ENCODE measurements around the gene ARHGEF26. TPM values are rescaled to one million over a fixed set of nuclear protein-coding genes. Genes with fewer than 3 reads are reported as not detected.

Gene ARHGEF26
- total and polyA plus RNA-seq, 7 donors, result 2.3 to 125 (median 48.4) TPM

DNA sequence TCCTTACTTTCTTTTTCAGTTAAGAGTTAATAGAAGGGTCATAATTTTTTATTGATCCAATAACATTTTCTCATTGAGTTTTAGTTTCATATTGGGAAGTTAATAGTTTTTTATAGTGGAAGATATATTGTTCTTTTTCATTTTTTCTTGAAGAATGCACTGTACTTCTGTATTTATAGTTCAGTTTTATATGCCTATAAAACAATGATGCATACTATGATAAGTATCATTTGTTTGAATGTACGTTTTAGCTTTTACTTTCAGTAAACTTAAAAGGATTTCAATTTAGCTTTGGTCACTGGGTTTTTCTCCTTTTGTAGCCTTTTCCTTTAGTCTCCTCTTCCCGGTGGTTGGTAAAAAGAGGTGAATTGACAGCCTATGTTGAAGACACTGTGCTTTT, 104.3 kb downstream of the ARHGEF26 start:
- Histone ChIP-seq H3K4me1 (peaks cover 0 to 69% (median 39%) of the 10 kb centered on the region in 4 donors), H3K9me3 (no peaks in the 10 kb centered on the region), H3K36me3 (peaks cover 0 to 22% (median 0%) of the 10 kb centered on the region in 4 donors), H3K27me3 (no peaks in the 10 kb centered on the region), H3K27ac (peak overlapping the region in 3 of 4 donors; percentile 11 to 66 (median 35)), H3K4me3 (no peak overlapping the region)
- DNase-seq, result no peak
- intact Hi-C loops (cut with DNase I), result no loop called here
- WGBS, 2 donors, result 19 to 63% methylated on average over 2 of the region's 2 CpGs
- TF ChIP-seq CTCF (IDR thresholded peaks at IDR 0.05), result no peak
- TF ChIP-seq POLR2AphosphoS5 (IDR thresholded peaks at IDR 0.05), result no peak
- TF ChIP-seq EP300 (IDR thresholded peaks at IDR 0.05), result no peak
- TF ChIP-seq POLR2A (IDR thresholded peaks at IDR 0.05), result no peak

GRCh38 chr3:154227531-154227930, 106.3 kb downstream of the ARHGEF26 start:
- Histone ChIP-seq H3K4me3 (no peak overlapping the region), H3K27me3 (no peaks in the 10 kb centered on the region), H3K4me1 (peaks cover 0 to 65% (median 39%) of the 10 kb centered on the region in 4 donors), H3K27ac (peak overlapping the region in 2 of 4 donors; percentile 11 to 72), H3K9me3 (no peaks in the 10 kb centered on the region), H3K36me3 (peaks cover 0 to 9% (median 0%) of the 10 kb centered on the region in 4 donors)
- TF ChIP-seq EP300 (IDR thresholded peaks at IDR 0.05) (no peak), POLR2A (IDR thresholded peaks at IDR 0.05) (no peak), CTCF (IDR thresholded peaks at IDR 0.05) (no peak), POLR2AphosphoS5 (IDR thresholded peaks at IDR 0.05) (no peak)
- no peak for DNase-seq
- intact Hi-C loops (cut with DNase I), result no loop called here
- WGBS, 2 donors, result 86 to 90% methylated on average over 3 of the region's 3 CpGs

DNA sequence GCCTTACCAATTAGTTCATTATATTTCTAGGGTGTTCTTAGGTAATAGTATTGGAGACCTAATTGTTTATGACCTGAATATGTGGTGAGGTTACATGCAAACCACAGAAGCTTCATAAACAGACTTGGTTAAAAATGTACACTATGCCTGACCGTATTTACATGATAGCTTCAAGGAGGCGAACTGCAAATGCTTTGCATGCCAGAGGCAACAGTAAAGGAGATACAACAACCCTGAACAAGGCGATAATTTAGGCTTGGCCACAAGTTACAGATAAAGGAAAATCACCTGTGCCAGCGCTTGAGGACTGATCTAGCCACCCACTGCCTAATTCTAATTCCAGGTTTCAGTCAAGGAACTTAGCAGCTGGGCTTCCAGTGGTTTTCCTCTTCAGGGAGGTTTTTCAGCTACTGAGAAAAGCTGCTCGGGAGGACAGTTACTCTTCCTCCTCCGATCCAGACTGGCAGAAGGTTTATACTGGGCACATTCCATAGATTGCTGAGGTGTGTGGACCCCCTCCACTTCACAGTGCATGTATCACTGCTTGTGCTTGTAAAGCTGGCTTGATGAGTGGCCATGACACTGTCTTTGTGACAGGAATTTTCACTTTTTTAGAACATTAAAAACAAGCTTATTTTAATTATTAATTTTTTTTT, 107.5 kb downstream of the ARHGEF26 start:
- TF ChIP-seq CTCF (IDR thresholded peaks at IDR 0.05) (no peak), POLR2A (IDR thresholded peaks at IDR 0.05) (no peak), EP300 (IDR thresholded peaks at IDR 0.05) (no peak), POLR2AphosphoS5 (IDR thresholded peaks at IDR 0.05) (no peak)
- Histone ChIP-seq H3K4me1 (peaks cover 0 to 56% (median 39%) of the 10 kb centered on the region in 4 donors), H3K27ac (peak overlapping the region; percentile 47 to 73 (median 66)), H3K27me3 (no peaks in the 10 kb centered on the region), H3K9me3 (no peaks in the 10 kb centered on the region), H3K36me3 (peaks cover 0 to 19% (median 0%) of the 10 kb centered on the region in 4 donors), H3K4me3 (no peak overlapping the region)
- intact Hi-C loops (cut with DNase I), result no loop called here
- 87 to 93% methylated on average over 6 of the region's 6 CpGs for WGBS, 2 donors
- DNase-seq, result no peak

GRCh38 chr3:154229217-154229590, 108.0 kb downstream of the ARHGEF26 start:
- TF ChIP-seq POLR2AphosphoS5 (IDR thresholded peaks at IDR 0.05), result no peak
- TF ChIP-seq CTCF (IDR thresholded peaks at IDR 0.05), result no peak
- no peak for TF ChIP-seq POLR2A (IDR thresholded peaks at IDR 0.05)
- TF ChIP-seq EP300 (IDR thresholded peaks at IDR 0.05), result no peak
- H3K4me3 ChIP-seq, result no peak overlapping the region
- H3K27me3 ChIP-seq, result no peaks in the 10 kb centered on the region
- no peaks in the 10 kb centered on the region for H3K9me3 ChIP-seq
- peak overlapping the region; percentile 47 to 73 (median 66) for H3K27ac ChIP-seq
- 89 to 93% methylated on average over 2 of the region's 2 CpGs for WGBS, 2 donors
- no peak for DNase-seq
- peaks cover 0 to 23% (median 1%) of the 10 kb centered on the region in 4 donors for H3K36me3 ChIP-seq
- peaks cover 0 to 51% (median 34%) of the 10 kb centered on the region in 4 donors for H3K4me1 ChIP-seq
- intact Hi-C loops (cut with DNase I), result no loop called here

Data from sigmoid colon (tissue), 7 donors.